CD4-positive, alpha-beta memory T cell (primary cell): ENCODE results near the gene HSD17B14. TPM values are rescaled to one million over a fixed set of nuclear protein-coding genes. Genes with fewer than 3 reads are reported as not detected.

Source experiments
- CTCF ChIA-PET: fragments of 350-600 bp; sonication (Branson Sonifier 250); formaldehyde crosslinking; loops from one replicate; lab custom pipeline; 2021; ENCODE audit warnings: inconsistent platforms; ENCODE audit not compliant: partially characterized antibody; lab: Charles Lee
- POLR2A ChIA-PET: fragments of 350-600 bp; sonication (Branson Sonifier 250); formaldehyde crosslinking; loops from one replicate; lab custom pipeline; 2021; ENCODE audit not compliant: partially characterized antibody; lab: Charles Lee
- DNase-seq, 5 donors: peaks; one replicate each; pipeline versions ENCODE4 v3.0.0 to v3.0.0-alpha.2; 2020 to 2022; ENCODE audit warnings: mixed read lengths in 1 of 5
- H3K27ac ChIP-seq: one replicate; pipeline ENCODE4 v1.7.0; 2013; ENCODE audit warnings: low read depth, low read length
- H3K27me3 ChIP-seq: 2 replicates; pipeline ENCODE4 v1.7.0; 2013; ENCODE audit warnings: mild to moderate bottlenecking, low read length, moderate library complexity; ENCODE audit not compliant: insufficient read depth
- H3K36me3 ChIP-seq: 2 replicates; pipeline ENCODE4 v1.7.0; 2013; ENCODE audit warnings: mild to moderate bottlenecking, low read length, moderate library complexity; ENCODE audit not compliant: insufficient read depth
- H3K4me1 ChIP-seq: 2 replicates; pipeline ENCODE4 v1.7.0; 2013; ENCODE audit warnings: mild to moderate bottlenecking, low read length, moderate library complexity; ENCODE audit not compliant: insufficient read depth
- H3K4me3 ChIP-seq, 2 donors: one replicate each; pipeline ENCODE4 v1.7.0; 2013; ENCODE audit warnings: low read length in 2 of 2, mild to moderate bottlenecking in 1 of 2
- H3K9me3 ChIP-seq, 2 donors: one replicate each; pipeline ENCODE4 v1.7.0; 2013; ENCODE audit warnings: low read length in 2 of 2, control low read depth in 1 of 2; ENCODE audit not compliant: control insufficient read depth in 1 of 2
- H3K27ac Mint-ChIP-seq, 7 donors: one replicate each; pipeline ENCODE4 v1.8.0; 2020 to 2021; ENCODE audit warnings: mixed read lengths in 7 of 7, mild to moderate bottlenecking in 6 of 7, inconsistent platforms in 3 of 7, moderate library complexity in 3 of 7
- H3K27me3 Mint-ChIP-seq, 2 donors: one replicate each; pipeline ENCODE4 v1.8.0; 2020 to 2021; ENCODE audit warnings: mixed read lengths in 2 of 2
- H3K36me3 Mint-ChIP-seq, 2 donors: one replicate each; pipeline ENCODE4 v1.8.0; 2020 to 2021; ENCODE audit warnings: mixed read lengths in 2 of 2, inconsistent platforms in 1 of 2, mild to moderate bottlenecking in 1 of 2
- H3K4me1 Mint-ChIP-seq, 4 donors: one replicate each; pipeline ENCODE4 v1.8.0; 2020 to 2021; ENCODE audit warnings: mixed read lengths in 4 of 4, mild to moderate bottlenecking in 1 of 4
- H3K4me3 Mint-ChIP-seq, 8 donors: one replicate each; pipeline ENCODE4 v1.8.0; 2020 to 2021; ENCODE audit warnings: mixed read lengths in 8 of 8, mild to moderate bottlenecking in 7 of 8, moderate library complexity in 6 of 8, inconsistent platforms in 3 of 8
- H3K9me3 Mint-ChIP-seq, 8 donors: one replicate each; pipeline ENCODE4 v1.8.0; 2020 to 2021; ENCODE audit warnings: mixed read lengths in 8 of 8, mild to moderate bottlenecking in 5 of 8, inconsistent platforms in 3 of 8, moderate library complexity in 1 of 8
- intact Hi-C: fragments of 100-400 bp; cut with micrococcal nuclease; formaldehyde crosslinking; loops from one replicate; pipeline ENCODE4 v1.15.1; 2023
- polyA plus RNA-seq, 2 donors: library from polyadenylated mRNA; unstranded; fragments of 300-500 nt; fragmentation: Illumina TruSeq; gene quantifications; one replicate each; pipeline ENCODE4 v1.2.3, GENCODE V29; 2021
- total RNA-seq, 2 experiments: library from RNA; stranded (reverse); gene quantifications; one replicate each; pipeline ENCODE4 v1.2.3, GENCODE V29; 2021

Gene HSD17B14
- total and polyA plus RNA-seq, 4 experiments from 2014 or later: 0.32 to 1.1 (median 0.55) TPM

DNA sequence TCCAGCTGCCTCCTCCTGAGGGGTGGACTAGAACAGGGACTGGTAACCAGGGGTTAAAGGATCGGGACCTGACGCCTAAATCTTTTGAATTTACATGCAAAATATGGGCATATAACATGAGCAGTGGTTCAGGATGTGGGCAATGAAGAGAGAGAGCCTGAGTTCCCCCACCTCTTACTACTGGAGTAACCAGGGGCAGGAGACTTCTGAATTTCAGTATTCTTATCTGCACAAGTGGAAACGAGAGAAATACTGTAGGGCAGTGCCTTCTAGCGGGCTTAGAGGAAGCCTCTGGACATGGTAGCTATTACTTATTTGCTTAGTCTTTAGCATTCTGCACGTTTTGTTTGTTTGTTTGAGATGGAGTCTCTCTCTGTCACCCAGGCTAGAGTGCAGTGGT, 51.8 kb downstream of the HSD17B14 start:
- Histone ChIP-seq H3K9me3 (no peaks in the 10 kb centered on the region), H3K36me3 (no peaks in the 10 kb centered on the region), H3K27me3 (no peaks in the 10 kb centered on the region), H3K4me1 (no peaks in the 10 kb centered on the region), H3K27ac (no peak overlapping the region), H3K4me3 (no peak overlapping the region)
- peaks cover 0 to 5% (median 4%) of the 10 kb centered on the region in 4 donors for H3K4me1 Mint-ChIP-seq
- DNase-seq: no peak
- no peaks in the 10 kb centered on the region for H3K9me3 Mint-ChIP-seq
- H3K27ac Mint-ChIP-seq: no peak overlapping the region
- peak overlapping the region in 1 of 8 donors; percentile 17 for H3K4me3 Mint-ChIP-seq
- ChIA-PET POLR2A (no interaction called here), CTCF (interaction anchor here (0.6 to 3.4 kb wide), 4 partner anchors 10 to 188 kb away, joined by 3 to 17 read pairs (median 6); no protein-coding TSS in a partner anchor)
- peaks cover 10 to 14% of the 10 kb centered on the region in 2 donors for H3K27me3 Mint-ChIP-seq
- intact Hi-C loops: no loop called here
- H3K36me3 Mint-ChIP-seq: no peaks in the 10 kb centered on the region

DNA sequence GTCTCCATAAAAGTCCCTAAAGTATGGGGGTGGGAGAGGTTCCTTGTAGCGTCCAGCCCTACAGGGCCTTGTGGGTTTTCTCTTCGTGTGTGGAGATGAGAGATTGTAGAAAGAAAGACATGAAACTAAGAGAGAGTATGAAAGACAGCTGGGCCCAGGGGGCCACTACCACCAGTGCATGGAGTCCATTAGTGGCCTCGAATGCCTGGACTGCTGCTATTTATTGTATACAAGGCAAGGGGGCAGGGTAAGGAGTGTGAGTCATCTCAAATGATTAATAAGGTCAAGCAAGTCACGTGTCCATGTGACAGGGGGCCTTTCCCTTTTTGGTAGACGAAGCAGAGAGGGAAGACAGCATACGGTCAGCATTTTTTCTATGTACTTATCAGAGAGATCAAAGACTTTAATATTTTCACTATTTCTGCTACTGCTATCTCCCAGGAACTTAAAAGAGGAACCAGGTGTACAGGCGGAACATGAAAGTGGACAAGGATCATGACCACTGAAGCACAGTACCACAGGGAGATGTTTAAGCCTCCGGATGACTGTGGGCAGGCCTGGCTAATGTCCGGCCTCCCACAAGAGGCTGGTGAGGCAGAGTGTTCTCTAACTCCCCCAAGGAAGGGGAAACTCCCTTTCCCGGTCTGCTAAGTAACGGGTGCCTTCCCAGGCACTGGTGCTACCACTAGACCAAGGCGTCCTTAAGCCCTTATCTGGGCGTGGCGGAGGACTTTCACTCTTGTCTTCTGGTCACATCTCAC, 55.5 kb downstream of the HSD17B14 start:
- POLR2A ChIA-PET: interaction anchor here (1.5 kb wide), 1 partner anchor 15 kb away, joined by 3 read pairs; no protein-coding TSS in a partner anchor
- no peak overlapping the region for H3K4me3 ChIP-seq
- H3K4me1 Mint-ChIP-seq: peaks cover 0 to 4% (median 3%) of the 10 kb centered on the region in 4 donors
- H3K36me3 ChIP-seq: no peaks in the 10 kb centered on the region
- no peaks in the 10 kb centered on the region for H3K4me1 ChIP-seq
- H3K9me3 Mint-ChIP-seq: no peaks in the 10 kb centered on the region
- H3K36me3 Mint-ChIP-seq: no peaks in the 10 kb centered on the region
- H3K27ac ChIP-seq: no peak overlapping the region
- H3K27me3 ChIP-seq: no peaks in the 10 kb centered on the region
- H3K27ac Mint-ChIP-seq: peak overlapping the region in 1 of 7 donors; percentile 51
- intact Hi-C loops: no loop called here
- CTCF ChIA-PET: no interaction called here
- peaks cover 7 to 13% of the 10 kb centered on the region in 2 donors for H3K27me3 Mint-ChIP-seq
- no peak overlapping the region for H3K4me3 Mint-ChIP-seq
- H3K9me3 ChIP-seq: no peaks in the 10 kb centered on the region
- no peak for DNase-seq

DNA sequence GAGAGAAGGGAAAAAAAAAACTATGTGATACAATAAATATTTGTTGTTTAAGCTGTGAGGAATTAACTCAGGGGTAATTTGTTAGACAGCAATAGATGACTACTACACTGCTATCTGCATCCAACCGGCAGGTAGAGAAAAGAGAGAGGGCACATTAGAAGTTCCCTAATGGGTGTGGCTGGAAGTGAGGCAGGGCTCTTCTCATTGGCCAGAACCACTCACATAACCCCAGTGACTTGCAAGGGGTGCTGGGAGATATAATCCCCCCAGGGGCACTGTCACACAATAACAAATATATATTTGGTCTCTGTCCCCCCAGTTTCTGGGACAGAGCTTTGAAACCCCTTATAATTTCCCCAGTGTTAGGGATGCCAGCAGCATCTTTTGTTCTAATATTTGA, 56.7 kb downstream of the HSD17B14 start:
- Mint-ChIP-seq H3K4me3 (no peak overlapping the region), H3K36me3 (no peaks in the 10 kb centered on the region), H3K27ac (no peak overlapping the region), H3K27me3 (peaks cover 5 to 7% of the 10 kb centered on the region in 2 donors), H3K9me3 (no peaks in the 10 kb centered on the region), H3K4me1 (peaks cover 0 to 4% (median 3%) of the 10 kb centered on the region in 4 donors)
- Histone ChIP-seq H3K9me3 (no peaks in the 10 kb centered on the region), H3K4me1 (no peaks in the 10 kb centered on the region), H3K36me3 (no peaks in the 10 kb centered on the region), H3K27ac (no peak overlapping the region), H3K27me3 (no peaks in the 10 kb centered on the region), H3K4me3 (no peak overlapping the region)
- intact Hi-C loops: no loop called here
- CTCF ChIA-PET: interaction anchor here (0.7 kb wide), 1 partner anchor 662 kb away, joined by 3 read pairs; no protein-coding TSS in a partner anchor
- DNase-seq: no peak
- POLR2A ChIA-PET: no interaction called here

DNA sequence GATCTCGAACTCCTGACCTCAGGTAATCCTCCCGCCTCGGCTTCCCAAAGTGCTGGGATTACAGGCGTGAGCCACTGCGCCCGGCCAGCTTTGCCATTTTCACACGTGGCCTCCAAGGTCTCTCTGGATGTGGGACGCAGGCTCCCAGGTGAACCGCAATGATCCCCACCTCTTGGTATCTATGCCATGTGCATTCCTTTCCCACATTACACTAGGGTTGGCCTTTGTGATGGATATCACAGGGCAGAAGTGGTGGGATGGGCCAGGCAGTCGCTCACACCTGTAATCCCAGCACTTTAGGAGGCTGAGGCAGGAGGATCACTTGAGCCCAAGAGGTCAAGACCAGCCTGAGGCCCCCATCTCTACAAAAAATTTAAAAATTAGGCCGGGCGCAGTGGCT, 58.6 kb downstream of the HSD17B14 start:
- no peaks in the 10 kb centered on the region for H3K36me3 Mint-ChIP-seq

DNA sequence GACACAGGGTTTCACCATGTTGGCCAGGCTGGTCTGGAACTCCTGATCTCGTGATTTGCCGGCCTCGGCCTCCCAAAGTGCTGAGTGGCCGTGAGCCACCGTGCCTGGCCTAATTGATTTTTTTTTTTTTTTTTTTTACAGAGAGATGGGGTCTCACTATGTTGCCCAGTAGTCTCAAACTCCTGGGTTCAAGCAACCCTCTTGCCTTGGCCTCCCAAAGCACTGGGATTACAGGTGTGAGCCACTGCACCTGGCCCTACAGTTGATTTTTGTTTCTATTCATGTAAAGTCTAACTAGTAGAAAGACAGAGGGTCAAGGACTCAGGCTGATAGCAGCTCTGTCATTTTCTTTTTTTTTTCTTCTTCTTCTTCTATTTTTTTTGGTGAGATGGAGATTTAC, 59.2 kb downstream of the HSD17B14 start:
- no peaks in the 10 kb centered on the region for H3K27me3 ChIP-seq
- no peaks in the 10 kb centered on the region for H3K36me3 ChIP-seq
- H3K4me1 Mint-ChIP-seq: no peaks in the 10 kb centered on the region
- DNase-seq: no peak
- POLR2A ChIA-PET: no interaction called here
- no peaks in the 10 kb centered on the region for H3K9me3 Mint-ChIP-seq
- H3K4me1 ChIP-seq: no peaks in the 10 kb centered on the region
- no peaks in the 10 kb centered on the region for H3K9me3 ChIP-seq
- no peak overlapping the region for H3K4me3 ChIP-seq
- no peak overlapping the region for H3K27ac ChIP-seq
- CTCF ChIA-PET: interaction anchor here (0.7 kb wide), 1 partner anchor 14 kb away, joined by 4 read pairs; no protein-coding TSS in a partner anchor
- H3K27me3 Mint-ChIP-seq: peaks cover 0 to 2% of the 10 kb centered on the region in 2 donors
- intact Hi-C loops: no loop called here
- no peaks in the 10 kb centered on the region for H3K36me3 Mint-ChIP-seq
- no peak overlapping the region for H3K27ac Mint-ChIP-seq
- no peak overlapping the region for H3K4me3 Mint-ChIP-seq

More for the DNA sequence above, 58.6 kb downstream of the HSD17B14 start:
- Histone ChIP-seq H3K4me3 (no peak overlapping the region), H3K36me3 (no peaks in the 10 kb centered on the region), H3K27ac (no peak overlapping the region), H3K4me1 (no peaks in the 10 kb centered on the region), H3K9me3 (no peaks in the 10 kb centered on the region), H3K27me3 (no peaks in the 10 kb centered on the region)
- intact Hi-C loops: no loop called here
- Mint-ChIP-seq H3K9me3 (no peaks in the 10 kb centered on the region), H3K27ac (no peak overlapping the region), H3K27me3 (peaks cover 3 to 5% of the 10 kb centered on the region in 2 donors), H3K4me1 (peaks cover 0 to 4% (median 3%) of the 10 kb centered on the region in 4 donors), H3K4me3 (no peak overlapping the region)
- DNase-seq: no peak
- POLR2A ChIA-PET: no interaction called here
- CTCF ChIA-PET: no interaction called here

DNA sequence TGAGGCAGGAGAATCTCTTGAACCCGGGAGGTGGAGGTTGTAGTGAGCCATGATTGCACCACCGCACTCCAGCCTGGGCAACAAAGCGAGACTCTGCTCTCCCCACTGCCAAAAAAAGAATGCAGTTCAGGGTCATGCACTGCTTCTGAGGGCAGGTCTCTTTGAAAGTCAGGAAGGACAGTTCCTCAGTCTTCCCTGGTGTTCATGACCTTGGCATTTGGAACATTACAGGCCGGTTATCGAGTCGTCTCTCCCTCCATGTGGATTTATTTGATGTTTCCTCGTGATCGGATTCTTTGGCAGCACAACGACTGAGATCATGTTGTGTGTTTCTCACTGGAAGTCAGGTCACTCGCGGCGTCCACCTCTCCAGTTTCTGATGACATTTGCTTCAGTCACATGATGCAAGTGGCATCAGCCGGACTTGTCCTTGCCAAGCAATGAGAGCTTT, 63.8 kb downstream of the HSD17B14 start:
- Mint-ChIP-seq H3K9me3 (no peaks in the 10 kb centered on the region), H3K36me3 (no peaks in the 10 kb centered on the region), H3K27me3 (peaks cover 10 to 12% of the 10 kb centered on the region in 2 donors), H3K4me1 (no peaks in the 10 kb centered on the region), H3K4me3 (no peak overlapping the region), H3K27ac (no peak overlapping the region)
- H3K4me3 ChIP-seq: no peak overlapping the region
- DNase-seq: no peak
- H3K27me3 ChIP-seq: no peaks in the 10 kb centered on the region
- intact Hi-C loops: no loop called here
- ChIA-PET CTCF (interaction anchor here (0.6 kb wide), 1 partner anchor 124 kb away, joined by 3 read pairs; no protein-coding TSS in a partner anchor), POLR2A (no interaction called here)
- H3K27ac ChIP-seq: no peak overlapping the region
- no peaks in the 10 kb centered on the region for H3K9me3 ChIP-seq
- no peaks in the 10 kb centered on the region for H3K4me1 ChIP-seq
- H3K36me3 ChIP-seq: no peaks in the 10 kb centered on the region

DNA sequence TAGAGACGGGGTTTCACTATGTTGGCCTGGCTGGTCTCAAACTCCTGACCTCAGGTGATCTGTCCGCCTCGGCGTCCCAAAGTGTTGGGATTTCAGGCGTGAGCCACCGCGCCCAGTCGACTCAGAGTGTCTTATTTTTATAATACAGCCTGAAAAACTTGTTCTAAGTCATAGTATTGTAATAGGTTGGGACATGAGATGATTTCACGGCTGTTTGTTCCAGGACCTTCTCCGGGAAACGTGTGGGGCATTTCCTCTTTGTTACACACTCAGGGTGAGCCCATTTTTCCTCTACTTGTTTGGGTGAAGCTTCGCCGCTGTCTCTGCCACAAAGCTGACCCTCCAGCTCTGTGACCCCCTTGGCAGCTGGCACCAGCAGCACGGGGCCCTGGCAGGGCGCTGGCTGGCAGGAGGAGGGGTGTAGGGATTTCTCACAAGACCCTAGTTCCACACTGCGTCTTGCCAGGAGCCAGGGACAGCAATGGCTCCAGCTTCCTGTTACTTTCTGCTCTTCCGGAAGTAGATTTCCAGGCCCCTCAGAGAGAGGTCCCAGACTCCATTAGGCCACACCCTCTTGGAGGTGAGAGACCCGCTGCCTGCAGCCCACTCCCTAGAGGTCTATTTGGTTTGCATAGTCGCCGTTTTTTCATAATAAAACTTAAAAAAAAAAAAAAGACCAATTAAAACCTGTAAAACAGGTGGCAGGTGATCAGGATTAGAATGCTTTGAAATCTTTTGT, 65.4 kb downstream of the HSD17B14 start:
- CTCF ChIA-PET: interaction anchor here (1.0 to 1.1 kb wide), 2 partner anchors 17 to 72 kb away, joined by 3 read pairs; no protein-coding TSS in a partner anchor
- POLR2A ChIA-PET: no interaction called here

More for the DNA sequence above, 65.4 kb downstream of the HSD17B14 start:
- Mint-ChIP-seq H3K9me3 (no peaks in the 10 kb centered on the region), H3K4me1 (no peaks in the 10 kb centered on the region), H3K27ac (no peak overlapping the region), H3K36me3 (no peaks in the 10 kb centered on the region), H3K4me3 (no peak overlapping the region), H3K27me3 (peaks cover 13% of the 10 kb centered on the region in 2 donors)
- Histone ChIP-seq H3K4me1 (no peaks in the 10 kb centered on the region), H3K4me3 (no peak overlapping the region), H3K36me3 (no peaks in the 10 kb centered on the region), H3K27ac (no peak overlapping the region), H3K27me3 (no peaks in the 10 kb centered on the region), H3K9me3 (no peaks in the 10 kb centered on the region)
- DNase-seq: no peak
- intact Hi-C loops: no loop called here
